ENCODE measurements around the gene KIAA0319L.

GRCh38 chr1:35428360-35428759, 128.8 kb downstream of the KIAA0319L start:
- TF ChIP-seq CTCF (IDR thresholded peaks at IDR 0.05) (no peak), EP300 (IDR thresholded peaks at IDR 0.05) (no peak)
